ENCODE data around the gene PNMA6A. TPM values are rescaled to one million over a fixed set of nuclear protein-coding genes. Genes with fewer than 3 reads are reported as not detected.
"Not testable (repeated sequence)": the region's sequence is repeated elsewhere in the genome, so short reads cannot be mapped to it uniquely, and the experiment has no call there.

Gene PNMA6A
- total RNA-seq, 2 experiments from 2014 or later, result 2.2 to 9.8 TPM

- H3K36me3 ChIP-seq (ENCODE audit: insufficient read depth, low read length), result no peaks in the 10 kb centered on the region
- H4K20me1 ChIP-seq (ENCODE audit: insufficient read depth, low read length), result no peaks in the 10 kb centered on the region
- H3K9me3 ChIP-seq (ENCODE audit: low read length), result no peaks in the 10 kb centered on the region
- no peak for DNase-seq (ENCODE audit: low spot score)
- POLR2A ChIA-PET, result no interaction called here
- intact Hi-C loops (cut with micrococcal nuclease; ENCODE audit: unreplicated experiment), result no loop called here
- no TSS peak for BruUV-seq (replicated peaks)
- no peaks in the 10 kb centered on the region for H3K9me2 ChIP-seq (ENCODE audit: insufficient read depth, low read length)
- CTCF ChIA-PET (ENCODE audit: unreplicated experiment), result no interaction called here
- H3K4me2 ChIP-seq (ENCODE audit: low read length), result no peak overlapping the region
- no peak overlapping the region for H3K27ac ChIP-seq (ENCODE audit: low read depth, low read length, poor library complexity, severe bottlenecking)
- H3K4me3 ChIP-seq (ENCODE audit: low read depth, low read length, poor library complexity, severe bottlenecking), result no peak overlapping the region
- no peaks in the 10 kb centered on the region for H3K79me2 ChIP-seq (ENCODE audit: insufficient read depth, low read depth, low read length)
- no peak overlapping the region for H2AFZ ChIP-seq (ENCODE audit: low read length)
- no peak for TF ChIP-seq EZH2phosphoT487 (IDR thresholded peaks at IDR 0.05; ENCODE audit: borderline replicate concordance, low read depth, low read length)
- TF ChIP-seq, protein P1, sequence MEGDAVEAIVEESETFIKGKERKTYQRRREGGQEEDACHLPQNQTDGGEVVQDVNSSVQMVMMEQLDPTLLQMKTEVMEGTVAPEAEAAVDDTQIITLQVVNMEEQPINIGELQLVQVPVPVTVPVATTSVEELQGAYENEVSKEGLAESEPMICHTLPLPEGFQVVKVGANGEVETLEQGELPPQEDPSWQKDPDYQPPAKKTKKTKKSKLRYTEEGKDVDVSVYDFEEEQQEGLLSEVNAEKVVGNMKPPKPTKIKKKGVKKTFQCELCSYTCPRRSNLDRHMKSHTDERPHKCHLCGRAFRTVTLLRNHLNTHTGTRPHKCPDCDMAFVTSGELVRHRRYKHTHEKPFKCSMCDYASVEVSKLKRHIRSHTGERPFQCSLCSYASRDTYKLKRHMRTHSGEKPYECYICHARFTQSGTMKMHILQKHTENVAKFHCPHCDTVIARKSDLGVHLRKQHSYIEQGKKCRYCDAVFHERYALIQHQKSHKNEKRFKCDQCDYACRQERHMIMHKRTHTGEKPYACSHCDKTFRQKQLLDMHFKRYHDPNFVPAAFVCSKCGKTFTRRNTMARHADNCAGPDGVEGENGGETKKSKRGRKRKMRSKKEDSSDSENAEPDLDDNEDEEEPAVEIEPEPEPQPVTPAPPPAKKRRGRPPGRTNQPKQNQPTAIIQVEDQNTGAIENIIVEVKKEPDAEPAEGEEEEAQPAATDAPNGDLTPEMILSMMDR (conservative IDR thresholded peaks at IDR 0.05; ENCODE audit: low read length), result no peak
- no peaks in the 10 kb centered on the region for H3K4me1 ChIP-seq (ENCODE audit: insufficient read depth, low read length, poor library complexity, severe bottlenecking)
These were observed 2.7 kb downstream of the PNMA6A start for GRCh38 chrX:153074935-153075334.

- H3K27ac ChIP-seq (ENCODE audit: low read depth, low read length, poor library complexity, severe bottlenecking), result no peak overlapping the region
- H3K9me2 ChIP-seq (ENCODE audit: insufficient read depth, low read length), result no peaks in the 10 kb centered on the region
- no peak for DNase-seq (ENCODE audit: low spot score)
- no peak overlapping the region for H3K4me2 ChIP-seq (ENCODE audit: low read length)
- no peaks in the 10 kb centered on the region for H3K9me3 ChIP-seq (ENCODE audit: low read length)
- H3K36me3 ChIP-seq (ENCODE audit: insufficient read depth, low read length), result no peaks in the 10 kb centered on the region
- no TSS peak for BruUV-seq (replicated peaks)
- ChIA-PET POLR2A (no interaction called here), CTCF (ENCODE audit: unreplicated experiment) (no interaction called here)
- no peak overlapping the region for H2AFZ ChIP-seq (ENCODE audit: low read length)
- intact Hi-C loops (cut with micrococcal nuclease; ENCODE audit: unreplicated experiment), result no loop called here
- H3K4me3 ChIP-seq (ENCODE audit: low read depth, low read length, poor library complexity, severe bottlenecking), result no peak overlapping the region
- no peaks in the 10 kb centered on the region for H3K4me1 ChIP-seq (ENCODE audit: insufficient read depth, low read length, poor library complexity, severe bottlenecking)
- no peaks in the 10 kb centered on the region for H4K20me1 ChIP-seq (ENCODE audit: insufficient read depth, low read length)
- no peak for TF ChIP-seq EZH2phosphoT487 (IDR thresholded peaks at IDR 0.05; ENCODE audit: borderline replicate concordance, low read depth, low read length)
- TF ChIP-seq, protein P1 (conservative IDR thresholded peaks at IDR 0.05; ENCODE audit: low read length), result no peak
- H3K79me2 ChIP-seq (ENCODE audit: insufficient read depth, low read depth, low read length), result no peaks in the 10 kb centered on the region
These were observed 3.1 kb downstream of the PNMA6A start for GRCh38 chrX:153075366-153075765.

DNA sequence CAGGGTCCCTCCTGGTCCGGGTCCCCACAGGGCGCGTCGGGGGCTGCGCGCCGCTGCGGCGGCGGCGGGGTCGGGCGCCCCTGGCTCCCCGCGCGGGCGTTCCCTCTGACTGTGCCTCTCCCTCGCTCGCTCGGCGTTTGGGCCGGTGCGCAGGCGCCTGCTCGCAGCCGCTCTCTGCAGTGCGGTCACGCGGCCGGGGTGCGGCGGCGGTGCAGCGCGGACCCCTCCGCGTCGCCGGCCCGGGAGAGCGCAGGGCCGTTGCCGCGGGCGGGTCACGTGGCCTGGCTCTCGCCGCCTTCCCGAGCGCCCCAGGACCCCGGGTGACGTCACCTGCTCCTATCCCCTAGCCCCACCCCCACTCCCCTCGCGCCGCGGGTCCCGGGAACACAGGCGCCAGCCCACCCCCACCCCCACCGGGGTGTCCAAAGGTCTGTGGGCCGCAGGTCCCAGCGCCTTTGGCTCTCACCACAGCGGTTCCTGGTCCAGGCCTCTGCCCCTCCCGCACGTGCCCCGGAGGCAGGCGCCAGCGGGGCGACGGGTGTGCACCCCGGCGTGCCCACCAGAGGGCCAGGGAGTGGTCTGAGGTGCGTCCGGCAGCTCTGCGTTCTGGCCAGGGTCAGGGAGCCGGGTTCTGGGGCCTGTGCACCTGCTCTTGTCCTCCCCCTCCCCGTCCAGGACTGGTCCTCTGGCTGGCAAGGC lies 5.3 kb downstream of the PNMA6A start:
- H3K9me2 ChIP-seq (ENCODE audit: insufficient read depth, low read length), result not testable (repeated sequence)

DNA sequence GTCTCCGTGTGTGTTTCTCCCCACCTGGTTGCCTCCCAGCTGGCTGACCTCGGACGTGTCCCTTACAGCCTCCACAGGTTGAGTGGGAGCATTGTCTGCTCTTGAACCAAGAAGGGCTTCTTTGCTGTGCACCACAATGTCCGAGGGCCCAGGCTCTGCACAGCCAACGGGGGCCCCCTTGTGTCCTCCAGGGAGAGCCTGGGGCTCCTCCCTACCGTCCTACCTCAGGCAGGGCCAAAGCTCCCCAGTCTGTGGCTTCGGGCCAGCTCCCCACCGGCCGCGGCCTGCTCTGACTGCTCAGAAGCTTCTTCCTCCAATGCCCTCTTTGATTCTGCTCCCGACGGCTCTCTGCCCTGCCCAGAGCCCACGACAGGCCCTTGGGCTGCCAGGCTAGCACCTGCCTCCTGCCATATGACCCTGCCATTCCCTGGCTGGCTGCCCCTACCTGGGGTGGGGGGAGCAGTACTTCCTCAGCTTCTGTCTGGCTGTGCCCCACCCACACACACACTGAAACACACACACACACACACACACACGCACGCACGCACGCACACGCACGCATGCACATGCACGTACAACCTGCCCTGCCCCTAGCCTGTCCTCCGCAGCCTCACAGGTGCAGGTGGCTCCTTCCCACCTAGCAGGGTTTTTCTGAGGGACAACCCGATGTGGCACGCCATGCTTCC lies 11.1 kb downstream of the PNMA6A start:
- BruUV-seq (replicated peaks); CTCF ChIA-PET (ENCODE audit: unreplicated experiment); H3K4me3 ChIP-seq (ENCODE audit: low read depth, low read length, poor library complexity, severe bottlenecking); H4K20me1 ChIP-seq (ENCODE audit: insufficient read depth, low read length); H3K36me3 ChIP-seq (ENCODE audit: insufficient read depth, low read length); H3K27ac ChIP-seq (ENCODE audit: low read depth, low read length, poor library complexity, severe bottlenecking); H3K9me2 ChIP-seq (ENCODE audit: insufficient read depth, low read length); H3K4me1 ChIP-seq (ENCODE audit: insufficient read depth, low read length, poor library complexity, severe bottlenecking); H3K79me2 ChIP-seq (ENCODE audit: insufficient read depth, low read depth, low read length); H3K4me2 ChIP-seq (ENCODE audit: low read length); intact Hi-C loops (cut with micrococcal nuclease; ENCODE audit: unreplicated experiment); DNase-seq (ENCODE audit: low spot score); POLR2A ChIA-PET; H2AFZ ChIP-seq (ENCODE audit: low read length); H3K9me3 ChIP-seq (ENCODE audit: low read length): not testable (repeated sequence)

More for the DNA sequence above, 5.3 kb downstream of the PNMA6A start:
- H4K20me1 ChIP-seq (ENCODE audit: insufficient read depth, low read length); CTCF ChIA-PET (ENCODE audit: unreplicated experiment); H3K4me2 ChIP-seq (ENCODE audit: low read length); POLR2A ChIA-PET; H3K4me1 ChIP-seq (ENCODE audit: insufficient read depth, low read length, poor library complexity, severe bottlenecking); BruUV-seq (replicated peaks); intact Hi-C loops (cut with micrococcal nuclease; ENCODE audit: unreplicated experiment); H3K36me3 ChIP-seq (ENCODE audit: insufficient read depth, low read length); DNase-seq (ENCODE audit: low spot score); H3K4me3 ChIP-seq (ENCODE audit: low read depth, low read length, poor library complexity, severe bottlenecking); H3K9me3 ChIP-seq (ENCODE audit: low read length); H3K27ac ChIP-seq (ENCODE audit: low read depth, low read length, poor library complexity, severe bottlenecking); H3K79me2 ChIP-seq (ENCODE audit: insufficient read depth, low read depth, low read length); H2AFZ ChIP-seq (ENCODE audit: low read length): not testable (repeated sequence)
